Measurements from ENCODE around the gene MAB21L3. TPM values are rescaled to one million over a fixed set of nuclear protein-coding genes. Genes with fewer than 3 reads are reported as not detected.

MAB21L3 gene
- total RNA-seq, 1 donor from 2014 or later = not detected

GRCh38 chr1:116118471-116118870, 7.3 kb downstream of the MAB21L3 start:
- no peaks in the 10 kb centered on the region for H3K36me3 ChIP-seq
- H3K4me2 ChIP-seq = no peak overlapping the region
- no peaks in the 10 kb centered on the region for H4K20me1 ChIP-seq (ENCODE audit: low read depth)
- TF ChIP-seq EZH2phosphoT487 (IDR thresholded peaks at IDR 0.05) (no peak), CTCF (IDR thresholded peaks at IDR 0.05) (no peak), EZH2 (IDR thresholded peaks at IDR 0.05) (no peak)
- H3K4me1 Mint-ChIP-seq = no peaks in the 10 kb centered on the region
- H3K27ac ChIP-seq = no peak overlapping the region
- no peaks in the 10 kb centered on the region for H3K4me1 ChIP-seq
- no peaks in the 10 kb centered on the region for H3K9me3 Mint-ChIP-seq
- DNase-seq (ENCODE audit: low spot score) = no peak
- H3K4me3 ChIP-seq = no peak overlapping the region
- no peak overlapping the region for H2AFZ ChIP-seq (replicated peaks)
- no peak overlapping the region for H3K9ac ChIP-seq
- H3K4me3 Mint-ChIP-seq = no peak overlapping the region
- no peaks in the 10 kb centered on the region for H3K27me3 ChIP-seq
- H3K36me3 Mint-ChIP-seq = no peaks in the 10 kb centered on the region
- H3F3A ChIP-seq (ENCODE audit: low read depth) = no peaks in the 10 kb centered on the region
- no peak overlapping the region for H3K27ac Mint-ChIP-seq
- H3K79me2 ChIP-seq (ENCODE audit: low read depth) = no peaks in the 10 kb centered on the region
- no peaks in the 10 kb centered on the region for H3K9me3 ChIP-seq (ENCODE audit: low read depth)
- H3K27me3 Mint-ChIP-seq (ENCODE audit: insufficient read depth, low read depth) = no peaks in the 10 kb centered on the region

DNA sequence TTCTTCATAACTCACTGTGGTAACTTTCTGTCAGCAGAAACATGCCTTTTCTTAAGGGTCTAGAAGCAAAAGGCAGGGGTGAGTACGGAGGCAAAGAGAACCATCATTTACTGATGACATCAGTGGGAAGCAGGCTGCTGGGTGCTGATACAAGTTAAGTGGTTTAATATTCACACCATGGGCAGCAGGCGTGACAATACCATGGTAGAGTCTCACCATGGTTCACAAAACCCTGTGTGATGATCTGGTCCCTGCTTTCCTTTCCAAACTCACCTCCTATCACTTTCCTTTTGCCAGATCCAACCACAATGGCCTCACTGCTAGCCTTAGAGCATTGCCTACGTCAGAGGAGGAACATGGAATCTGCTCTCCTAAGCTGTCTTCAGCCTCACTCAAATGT, 8.7 kb downstream of the MAB21L3 start:
- H3K4me1 Mint-ChIP-seq = no peaks in the 10 kb centered on the region

DNA sequence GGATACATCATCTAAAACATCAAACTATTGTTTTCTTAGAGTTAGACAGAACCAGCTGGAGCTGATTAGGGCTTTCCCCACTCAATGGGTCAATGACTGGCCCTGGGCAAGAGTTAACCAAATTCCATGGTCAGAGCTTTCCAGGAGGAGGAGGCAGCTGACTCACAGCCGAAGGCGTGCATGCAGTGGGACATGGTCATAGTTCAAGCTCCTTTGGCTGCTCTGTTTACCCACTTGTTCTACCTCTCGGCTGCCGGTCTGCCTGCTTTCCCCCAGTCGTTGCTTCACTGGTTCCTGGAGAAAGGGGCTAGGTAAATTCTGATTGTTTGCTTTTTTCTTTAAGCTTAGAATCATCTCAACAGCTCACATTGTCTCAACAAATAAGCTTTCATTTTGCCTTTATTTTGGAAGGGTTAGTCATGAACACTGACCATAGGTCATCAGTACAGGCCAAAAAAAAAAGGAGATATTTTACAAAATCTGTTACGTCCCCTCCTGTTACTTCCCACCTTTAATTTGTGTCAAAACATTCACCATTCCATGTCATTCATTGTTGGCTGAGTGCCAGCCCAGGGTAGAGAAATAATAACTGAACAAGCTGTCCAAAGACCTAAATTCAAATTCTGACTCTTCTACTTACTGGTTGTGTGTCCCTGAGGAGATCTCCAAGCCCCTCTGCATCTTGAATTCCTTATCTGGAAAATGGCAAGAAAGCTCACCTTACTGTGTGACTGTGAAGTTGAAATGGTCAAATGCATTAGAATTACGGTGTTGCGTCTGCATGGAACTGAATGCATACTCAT, 12.0 kb downstream of the MAB21L3 start:
- Histone ChIP-seq H3K4me1 (no peaks in the 10 kb centered on the region), H3K27me3 (no peaks in the 10 kb centered on the region), H3K4me3 (no peak overlapping the region), H3K27ac (no peak overlapping the region), H3K79me2 (ENCODE audit: low read depth) (no peaks in the 10 kb centered on the region), H3K36me3 (no peaks in the 10 kb centered on the region), H2AFZ (replicated peaks) (no peak overlapping the region), H3K9me3 (ENCODE audit: low read depth) (no peaks in the 10 kb centered on the region), H4K20me1 (ENCODE audit: low read depth) (no peaks in the 10 kb centered on the region), H3K9ac (no peak overlapping the region), H3F3A (ENCODE audit: low read depth) (no peaks in the 10 kb centered on the region), H3K4me2 (no peak overlapping the region)
- no peaks in the 10 kb centered on the region for H3K9me3 Mint-ChIP-seq
- no peaks in the 10 kb centered on the region for H3K36me3 Mint-ChIP-seq
- H3K4me1 Mint-ChIP-seq = no peaks in the 10 kb centered on the region
- DNase-seq (ENCODE audit: low spot score) = no peak
- no peak overlapping the region for H3K4me3 Mint-ChIP-seq
- no peak for TF ChIP-seq EZH2phosphoT487 (IDR thresholded peaks at IDR 0.05)
- no peak overlapping the region for H3K27ac Mint-ChIP-seq
- H3K27me3 Mint-ChIP-seq (ENCODE audit: insufficient read depth, low read depth) = no peaks in the 10 kb centered on the region

More for the DNA sequence above, 8.7 kb downstream of the MAB21L3 start:
- DNase-seq (ENCODE audit: low spot score) = no peak
- Histone ChIP-seq H3K4me1 (no peaks in the 10 kb centered on the region), H4K20me1 (ENCODE audit: low read depth) (no peaks in the 10 kb centered on the region), H3K4me2 (no peak overlapping the region), H3K9ac (no peak overlapping the region), H3F3A (ENCODE audit: low read depth) (no peaks in the 10 kb centered on the region), H3K4me3 (no peak overlapping the region), H3K9me3 (ENCODE audit: low read depth) (no peaks in the 10 kb centered on the region), H3K27me3 (no peaks in the 10 kb centered on the region), H2AFZ (replicated peaks) (no peak overlapping the region), H3K79me2 (ENCODE audit: low read depth) (no peaks in the 10 kb centered on the region), H3K36me3 (no peaks in the 10 kb centered on the region), H3K27ac (no peak overlapping the region)
- TF ChIP-seq EZH2phosphoT487 (IDR thresholded peaks at IDR 0.05) = no peak
- no peak for TF ChIP-seq EZH2 (IDR thresholded peaks at IDR 0.05)
- no peak for TF ChIP-seq CTCF (IDR thresholded peaks at IDR 0.05)
- Mint-ChIP-seq H3K4me3 (no peak overlapping the region), H3K9me3 (no peaks in the 10 kb centered on the region), H3K36me3 (no peaks in the 10 kb centered on the region), H3K27me3 (ENCODE audit: insufficient read depth, low read depth) (no peaks in the 10 kb centered on the region), H3K27ac (no peak overlapping the region)

DNA sequence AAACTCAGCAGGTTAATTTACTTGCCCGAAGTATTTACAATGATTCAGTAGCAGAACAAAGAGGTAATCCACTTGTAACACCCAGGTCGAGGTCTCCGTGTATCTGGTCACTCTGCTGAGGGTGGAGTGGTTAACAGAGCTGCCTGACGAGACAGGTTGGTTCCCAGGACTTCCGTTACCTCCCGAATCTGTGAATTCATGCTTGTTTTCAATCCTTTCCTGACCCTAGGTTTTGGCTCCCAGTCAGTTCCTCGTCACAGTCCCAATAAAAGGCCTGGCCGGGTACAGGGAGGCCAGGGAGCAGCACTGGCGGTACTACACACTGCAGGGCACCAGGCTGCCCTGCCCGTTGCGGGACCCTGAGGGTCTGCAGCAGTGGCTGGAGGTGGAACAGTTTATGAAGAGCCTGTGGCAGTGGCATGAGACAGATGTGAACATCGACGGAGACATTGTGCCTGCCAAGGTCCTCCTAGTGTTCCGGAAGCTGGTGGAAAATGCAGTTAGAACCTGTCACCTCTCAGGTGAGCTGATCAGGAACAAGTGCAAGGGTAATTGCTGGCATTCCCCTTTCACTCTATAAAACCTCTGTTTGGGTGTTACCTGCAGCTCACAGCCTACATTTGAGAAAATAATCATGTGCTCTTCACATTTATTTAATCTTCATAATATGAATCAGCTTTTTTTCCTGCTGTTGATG, 12.8 kb downstream of the MAB21L3 start:
- Mint-ChIP-seq H3K27me3 (ENCODE audit: insufficient read depth, low read depth) (no peaks in the 10 kb centered on the region), H3K4me1 (no peaks in the 10 kb centered on the region), H3K27ac (no peak overlapping the region), H3K4me3 (no peak overlapping the region), H3K36me3 (no peaks in the 10 kb centered on the region), H3K9me3 (no peaks in the 10 kb centered on the region)
- no peak for DNase-seq (ENCODE audit: low spot score)
- no peaks in the 10 kb centered on the region for H3K36me3 ChIP-seq
- TF ChIP-seq EZH2phosphoT487 (IDR thresholded peaks at IDR 0.05) = no peak
- no peak for TF ChIP-seq CTCF (IDR thresholded peaks at IDR 0.05)
- no peak for TF ChIP-seq EZH2 (IDR thresholded peaks at IDR 0.05)
- no peak overlapping the region for H3K4me3 ChIP-seq
- no peaks in the 10 kb centered on the region for H3K9me3 ChIP-seq (ENCODE audit: low read depth)
- no peaks in the 10 kb centered on the region for H3K79me2 ChIP-seq (ENCODE audit: low read depth)
- H3K27me3 ChIP-seq = no peaks in the 10 kb centered on the region
- no peak overlapping the region for H3K9ac ChIP-seq
- H3F3A ChIP-seq (ENCODE audit: low read depth) = no peaks in the 10 kb centered on the region
- H4K20me1 ChIP-seq (ENCODE audit: low read depth) = no peaks in the 10 kb centered on the region
- H2AFZ ChIP-seq (replicated peaks) = peak overlapping the region; percentile 15
- H3K4me1 ChIP-seq = no peaks in the 10 kb centered on the region
- no peak overlapping the region for H3K4me2 ChIP-seq
- H3K27ac ChIP-seq = no peak overlapping the region
